ENCODE data around the gene SGF29. TPM values are rescaled to one million over a fixed set of nuclear protein-coding genes. Genes with fewer than 3 reads are reported as not detected.
A peak's percentile ranks its signal among the peaks of the same experiment; 100 is the strongest.

The SGF29 gene
- total and polyA plus RNA-seq, 8 donors = 14.2 to 46.6 (median 21.8) TPM

DNA sequence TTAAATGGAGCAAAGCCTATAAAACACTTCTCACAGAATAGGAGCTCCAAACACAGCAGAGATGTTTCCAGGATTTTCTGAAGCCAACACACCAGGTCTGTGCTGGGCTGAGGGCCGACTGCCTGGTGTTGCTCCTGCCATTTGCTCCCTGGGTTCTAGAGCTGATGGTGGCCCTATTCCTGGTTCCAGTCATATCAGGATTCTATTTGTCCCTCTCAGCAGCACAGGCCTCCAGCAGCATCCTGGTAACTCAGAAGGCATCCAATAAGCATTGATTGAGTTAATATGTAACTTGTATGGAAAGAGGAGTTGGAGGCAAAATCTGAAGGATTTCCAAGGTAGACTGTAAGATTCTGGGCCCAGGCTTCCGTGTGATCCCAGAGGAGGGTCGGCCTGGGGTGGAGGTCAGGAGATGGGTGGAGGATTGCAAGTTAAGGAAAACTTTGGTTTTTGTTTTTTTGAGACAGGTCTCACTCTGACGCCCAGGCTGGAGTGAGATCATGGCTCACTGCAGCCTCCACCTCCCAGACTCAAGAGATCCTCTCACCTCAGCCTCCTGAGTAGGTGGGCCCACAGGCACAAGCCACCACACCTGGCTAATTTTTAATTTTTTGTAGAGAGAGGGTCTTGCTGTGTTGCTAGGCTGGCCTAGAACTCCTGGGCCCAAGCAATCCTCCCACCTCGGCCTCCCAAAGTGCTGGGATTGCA lies 20.6 kb upstream of the SGF29 start:
- ATAC-seq = peak; percentile 11 to 54 (median 40)

DNA sequence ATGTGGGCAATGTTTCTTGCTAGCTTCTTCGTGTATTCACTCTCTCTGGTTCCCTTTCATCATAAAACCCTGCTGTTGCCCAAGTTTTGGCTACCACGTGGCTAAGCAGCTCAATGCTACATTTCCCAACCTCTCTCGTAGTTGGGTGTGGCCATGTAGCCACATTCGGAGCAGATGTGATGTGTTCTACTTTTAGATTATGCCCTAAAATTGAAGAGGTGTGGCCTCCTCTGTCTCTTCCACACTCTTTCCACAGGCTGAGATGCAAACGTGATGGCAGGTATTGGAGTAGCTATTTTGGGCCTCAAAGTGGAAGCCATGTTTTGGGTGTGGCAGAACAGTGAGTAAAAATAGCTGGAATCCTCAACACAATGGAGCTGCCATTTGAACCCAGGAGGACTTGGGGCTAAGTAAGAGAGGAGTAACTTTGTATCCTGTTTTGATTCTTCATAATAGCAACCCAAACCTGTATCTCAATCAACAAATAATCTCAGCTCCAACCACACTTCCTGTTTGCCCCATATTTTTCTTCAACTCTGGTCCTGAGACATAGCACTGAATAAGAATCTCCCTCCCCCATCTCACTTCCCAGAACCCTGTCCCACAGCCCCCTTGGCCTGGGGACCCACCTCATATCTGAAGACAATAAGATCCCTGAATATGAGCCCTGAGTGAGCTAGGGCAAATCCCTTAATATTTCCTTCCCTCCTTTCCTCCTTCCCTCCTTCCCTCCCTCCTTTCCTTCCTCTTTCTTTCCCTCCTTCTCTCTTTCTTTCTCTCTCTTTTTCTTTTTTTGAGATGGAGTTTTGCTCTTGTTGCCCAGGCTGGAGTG lies 19.0 kb upstream of the SGF29 start:
- FAIRE-seq (no peak), ATAC-seq (no peak), DNase-seq (peak in 1 of 6 donors; percentile 47)
- peak overlapping the region in 2 of 4 donors; percentile 52 to 76 for H3K27ac ChIP-seq
- H3K27me3 ChIP-seq = no peaks in the 10 kb centered on the region
- H3K9me3 ChIP-seq = no peaks in the 10 kb centered on the region
- intact Hi-C loops (cut with DNase I) = no loop called here
- H3K4me1 ChIP-seq = peaks cover 6 to 30% (median 17%) of the 10 kb centered on the region in 3 donors
- TF ChIP-seq, protein P1, sequence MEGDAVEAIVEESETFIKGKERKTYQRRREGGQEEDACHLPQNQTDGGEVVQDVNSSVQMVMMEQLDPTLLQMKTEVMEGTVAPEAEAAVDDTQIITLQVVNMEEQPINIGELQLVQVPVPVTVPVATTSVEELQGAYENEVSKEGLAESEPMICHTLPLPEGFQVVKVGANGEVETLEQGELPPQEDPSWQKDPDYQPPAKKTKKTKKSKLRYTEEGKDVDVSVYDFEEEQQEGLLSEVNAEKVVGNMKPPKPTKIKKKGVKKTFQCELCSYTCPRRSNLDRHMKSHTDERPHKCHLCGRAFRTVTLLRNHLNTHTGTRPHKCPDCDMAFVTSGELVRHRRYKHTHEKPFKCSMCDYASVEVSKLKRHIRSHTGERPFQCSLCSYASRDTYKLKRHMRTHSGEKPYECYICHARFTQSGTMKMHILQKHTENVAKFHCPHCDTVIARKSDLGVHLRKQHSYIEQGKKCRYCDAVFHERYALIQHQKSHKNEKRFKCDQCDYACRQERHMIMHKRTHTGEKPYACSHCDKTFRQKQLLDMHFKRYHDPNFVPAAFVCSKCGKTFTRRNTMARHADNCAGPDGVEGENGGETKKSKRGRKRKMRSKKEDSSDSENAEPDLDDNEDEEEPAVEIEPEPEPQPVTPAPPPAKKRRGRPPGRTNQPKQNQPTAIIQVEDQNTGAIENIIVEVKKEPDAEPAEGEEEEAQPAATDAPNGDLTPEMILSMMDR (IDR thresholded peaks at IDR 0.05) = no peak
- H3K4me3 ChIP-seq = no peak overlapping the region
- H3K36me3 ChIP-seq = no peaks in the 10 kb centered on the region
- WGBS, 2 donors = 33 to 39% methylated on average over 5 of the region's 5 CpGs

More for the DNA sequence above, 20.6 kb upstream of the SGF29 start:
- FAIRE-seq (no peak), DNase-seq (peak in 1 of 6 donors; percentile 42)
- 49 to 50% methylated on average over 5 of the region's 5 CpGs for WGBS, 2 donors
- H3K9me3 ChIP-seq = no peaks in the 10 kb centered on the region
- TF ChIP-seq, protein P1 (IDR thresholded peaks at IDR 0.05) = no peak
- H3K27ac ChIP-seq = peak overlapping the region; percentile 24 to 78 (median 52)
- H3K27me3 ChIP-seq = no peaks in the 10 kb centered on the region
- H3K4me1 ChIP-seq = peaks cover 6 to 33% (median 17%) of the 10 kb centered on the region in 3 donors
- no peaks in the 10 kb centered on the region for H3K36me3 ChIP-seq
- no peak overlapping the region for H3K4me3 ChIP-seq
- intact Hi-C loops (cut with DNase I) = no loop called here

DNA sequence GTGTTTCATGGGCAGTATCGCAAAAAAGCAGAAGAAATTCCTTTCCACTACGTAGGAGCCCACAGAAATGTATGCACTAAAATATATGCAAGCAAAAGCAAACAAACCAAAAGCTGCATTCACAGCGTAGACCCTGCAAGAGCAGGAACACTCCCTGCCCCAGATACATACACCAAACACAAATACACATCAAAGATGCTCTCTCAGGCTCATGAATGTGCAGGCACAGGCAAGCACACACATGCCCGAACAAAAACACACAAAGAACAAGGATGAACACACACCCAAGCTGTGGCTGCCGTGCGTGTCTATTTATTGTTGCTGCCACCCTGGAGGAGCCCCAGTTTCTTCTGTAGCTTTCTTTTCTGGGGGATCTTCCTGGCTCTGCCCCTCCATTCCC lies 16.6 kb upstream of the SGF29 start:
- FAIRE-seq (no peak), DNase-seq (no peak), ATAC-seq (no peak)
- Histone ChIP-seq H3K4me3 (peak overlapping the region; percentile 24 to 63 (median 46)), H3K36me3 (no peaks in the 10 kb centered on the region), H3K4me1 (peaks cover 2 to 28% (median 12%) of the 10 kb centered on the region in 3 donors), H3K27me3 (no peaks in the 10 kb centered on the region), H3K27ac (peak overlapping the region in 2 of 4 donors; percentile 88 to 94), H3K9me3 (no peaks in the 10 kb centered on the region)
- TF ChIP-seq, protein P1 (IDR thresholded peaks at IDR 0.05) = no peak
- intact Hi-C loops (cut with DNase I) = no loop called here
- 35 to 37% methylated on average over 6 of the region's 6 CpGs for WGBS, 2 donors

DNA sequence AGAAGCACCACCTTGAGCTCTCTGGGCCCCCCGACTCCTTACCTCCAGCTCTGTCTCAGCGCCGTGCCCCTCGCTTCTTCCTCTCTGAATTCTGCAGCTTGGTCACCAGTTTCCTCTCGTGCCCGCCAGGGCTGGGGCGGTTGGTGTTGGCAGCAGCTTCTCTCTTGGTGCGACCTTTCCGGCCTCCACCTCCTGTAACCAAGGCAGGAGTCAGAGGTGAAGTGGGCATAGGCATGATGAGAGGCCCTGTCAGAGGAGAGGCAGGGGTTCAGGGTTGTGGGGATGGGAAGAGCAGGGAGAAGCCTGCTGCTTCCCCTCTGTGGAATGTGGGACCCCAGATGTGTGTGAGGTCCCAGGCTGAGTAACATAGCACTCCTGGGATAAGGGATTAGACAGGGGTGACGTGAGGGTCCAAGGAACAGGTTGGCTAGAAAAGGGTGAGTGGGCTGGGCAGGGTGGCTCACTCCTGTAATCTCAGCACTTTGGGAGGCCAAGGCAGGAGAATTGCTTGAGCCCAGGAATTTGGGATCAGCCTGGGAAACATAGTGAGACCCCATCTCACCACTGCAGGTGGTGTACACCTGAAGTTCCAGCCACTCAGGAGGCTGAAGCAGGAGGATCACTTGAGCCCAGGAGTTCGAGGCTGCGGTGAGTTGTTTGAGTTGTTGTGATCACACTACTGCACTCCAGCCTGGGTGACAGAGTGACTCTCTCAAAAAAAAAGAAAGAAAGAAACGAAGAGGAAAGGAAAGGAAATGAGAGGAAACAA lies 15.6 kb upstream of the SGF29 start:
- TF ChIP-seq, protein P1 (IDR thresholded peaks at IDR 0.05) = no peak
- FAIRE-seq (no peak), DNase-seq (peak in 3 of 6 donors; percentile 46 to 71 (median 47)), ATAC-seq (peak; percentile 6 to 17 (median 9))
- 39 to 43% methylated on average over 13 of the region's 13 CpGs for WGBS, 2 donors
- Histone ChIP-seq H3K27me3 (no peaks in the 10 kb centered on the region), H3K4me3 (peak overlapping the region; percentile 24 to 63 (median 46)), H3K9me3 (no peaks in the 10 kb centered on the region), H3K4me1 (peaks cover 0 to 17% (median 11%) of the 10 kb centered on the region in 3 donors), H3K36me3 (no peaks in the 10 kb centered on the region), H3K27ac (peak overlapping the region; percentile 68 to 94 (median 80))
- intact Hi-C loops (cut with DNase I) = no loop called here

Data from pancreas (tissue), 10 donors.